ENCODE results near the gene SLC35F3. TPM values are rescaled to one million over a fixed set of nuclear protein-coding genes. Genes with fewer than 3 reads are reported as not detected.

SLC35F3 gene
- total RNA-seq, 5 donors from 2014 or later (not counting 1 experiment from before 2014, with no cell fraction given) = 0.19 to 4.6 (median 1.3) TPM; not detected in 1

DNA sequence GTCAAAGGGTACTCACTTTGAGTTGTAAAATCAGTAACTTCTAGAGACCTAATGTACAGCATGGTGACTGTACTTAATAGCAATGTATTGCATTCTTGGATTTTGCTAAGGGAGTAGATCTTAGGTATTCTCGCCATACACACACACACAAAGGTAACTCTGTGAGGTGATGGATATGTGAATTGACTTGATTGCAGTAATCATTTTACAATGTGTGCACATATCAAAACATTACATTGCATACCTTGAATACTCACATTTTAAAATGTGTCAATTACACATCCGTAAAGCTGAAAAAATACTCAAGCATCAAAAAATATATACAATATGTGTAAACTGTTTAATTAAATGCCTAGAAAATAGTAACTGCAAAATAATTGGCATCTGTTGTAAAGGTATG, 86.0 kb downstream of the SLC35F3 start:
- no peak for DNase-seq
- H3K9me3 Mint-ChIP-seq = no peaks in the 10 kb centered on the region
- Histone ChIP-seq H3K4me1 (ENCODE audit: control insufficient read depth in 1 of 2, extremely low read depth in 1 of 2, insufficient read depth in 2 of 2, low read length in 2 of 2) (no peaks in the 10 kb centered on the region), H3K27me3 (replicated peaks in 1 of 2; ENCODE audit: control insufficient read depth in 2 of 2, extremely low read depth in 1 of 2, insufficient read depth in 2 of 2, low read length in 1 of 2) (peaks cover 2 to 8% of the 10 kb centered on the region in 2 experiments), H3K27ac (ENCODE audit: low read length) (no peak overlapping the region), H3K9me3 (no peaks in the 10 kb centered on the region), H3K36me3 (ENCODE audit: control insufficient read depth in 2 of 2, extremely low read depth in 1 of 2, insufficient read depth in 1 of 2, low read length in 1 of 2) (no peaks in the 10 kb centered on the region), H3K4me3 (ENCODE audit: control insufficient read depth in 1 of 2, extremely low read depth in 1 of 2, low read length in 1 of 2) (no peak overlapping the region)
- ChIA-PET CTCF (no interaction called here), POLR2A (no interaction called here)
- no peak overlapping the region for H3K27ac Mint-ChIP-seq
- WGBS (ENCODE audit: insufficient coverage) = no CpG with 5 or more reads among the region's 2 CpGs
- H3K36me3 Mint-ChIP-seq = no peaks in the 10 kb centered on the region
- no peaks in the 10 kb centered on the region for H3K4me1 Mint-ChIP-seq
- no peak for ATAC-seq (replicated peaks in 1 of 4)
- no peak overlapping the region for H3K4me3 Mint-ChIP-seq
- H3K27me3 Mint-ChIP-seq = peaks cover 16 to 27% of the 10 kb centered on the region in 2 donors

DNA sequence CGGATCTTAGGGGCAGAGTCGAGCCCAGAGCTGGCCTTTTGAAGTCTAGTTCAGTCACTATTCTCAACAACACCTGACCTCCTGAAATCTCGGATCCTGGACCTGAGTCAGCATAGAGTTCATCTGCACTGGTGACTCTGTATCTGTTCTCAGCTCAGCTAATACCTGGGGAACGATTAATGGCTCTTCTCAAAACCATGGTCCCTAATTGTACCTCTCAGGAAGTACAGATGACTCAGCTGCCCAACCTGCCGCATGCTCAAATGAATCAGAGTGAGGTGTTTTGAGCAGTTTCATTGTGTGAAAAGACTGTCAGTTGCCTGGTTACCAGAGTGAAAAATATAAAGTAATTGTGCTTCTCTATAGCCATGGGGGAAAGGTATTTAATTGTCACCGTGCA, 89.2 kb downstream of the SLC35F3 start:
- Histone ChIP-seq H3K27ac (ENCODE audit: low read length) (no peak overlapping the region), H3K36me3 (ENCODE audit: control insufficient read depth in 2 of 2, extremely low read depth in 1 of 2, insufficient read depth in 1 of 2, low read length in 1 of 2) (no peaks in the 10 kb centered on the region), H3K4me1 (ENCODE audit: control insufficient read depth in 1 of 2, extremely low read depth in 1 of 2, insufficient read depth in 2 of 2, low read length in 2 of 2) (no peaks in the 10 kb centered on the region), H3K9me3 (no peaks in the 10 kb centered on the region), H3K4me3 (ENCODE audit: control insufficient read depth in 1 of 2, extremely low read depth in 1 of 2, low read length in 1 of 2) (no peak overlapping the region), H3K27me3 (replicated peaks in 1 of 2; ENCODE audit: control insufficient read depth in 2 of 2, extremely low read depth in 1 of 2, insufficient read depth in 2 of 2, low read length in 1 of 2) (peaks cover 0 to 3% of the 10 kb centered on the region in 2 experiments)
- Mint-ChIP-seq H3K4me1 (no peaks in the 10 kb centered on the region), H3K27ac (no peak overlapping the region), H3K36me3 (no peaks in the 10 kb centered on the region), H3K27me3 (peaks cover 12 to 26% of the 10 kb centered on the region in 2 donors), H3K9me3 (no peaks in the 10 kb centered on the region), H3K4me3 (no peak overlapping the region)
- WGBS (ENCODE audit: insufficient coverage) = 36% methylated on average over 5 of the region's 6 CpGs
- no peak for ATAC-seq (replicated peaks in 1 of 4)
- DNase-seq = no peak
- CTCF ChIA-PET = no interaction called here
- POLR2A ChIA-PET = no interaction called here

DNA sequence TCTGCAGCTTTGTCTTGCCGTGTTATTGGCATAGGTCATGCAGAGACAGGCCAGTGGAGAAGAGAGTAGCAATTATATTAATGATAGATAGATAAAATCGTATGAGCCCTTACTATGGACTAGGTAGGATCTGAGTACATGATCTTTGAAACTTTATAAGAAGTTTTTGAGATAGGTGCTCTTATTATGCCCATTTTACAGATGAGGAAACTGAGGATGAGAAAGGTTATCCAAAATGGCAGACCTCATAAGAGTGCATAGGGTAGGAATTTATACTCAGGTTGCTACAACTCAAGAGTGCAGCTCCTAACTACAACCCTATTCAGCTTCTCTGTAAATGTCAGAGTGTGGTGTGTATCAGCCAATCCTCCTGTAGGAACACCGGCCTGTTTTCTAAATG, 89.6 kb downstream of the SLC35F3 start:
- Histone ChIP-seq H3K27me3 (replicated peaks in 1 of 2; ENCODE audit: control insufficient read depth in 2 of 2, extremely low read depth in 1 of 2, insufficient read depth in 2 of 2, low read length in 1 of 2) (peaks cover 0 to 3% of the 10 kb centered on the region in 2 experiments), H3K4me1 (ENCODE audit: control insufficient read depth in 1 of 2, extremely low read depth in 1 of 2, insufficient read depth in 2 of 2, low read length in 2 of 2) (no peaks in the 10 kb centered on the region), H3K9me3 (no peaks in the 10 kb centered on the region), H3K27ac (ENCODE audit: low read length) (no peak overlapping the region), H3K4me3 (ENCODE audit: control insufficient read depth in 1 of 2, extremely low read depth in 1 of 2, low read length in 1 of 2) (no peak overlapping the region), H3K36me3 (ENCODE audit: control insufficient read depth in 2 of 2, extremely low read depth in 1 of 2, insufficient read depth in 1 of 2, low read length in 1 of 2) (no peaks in the 10 kb centered on the region)
- Mint-ChIP-seq H3K27ac (no peak overlapping the region), H3K4me3 (no peak overlapping the region), H3K27me3 (peaks cover 12 to 27% of the 10 kb centered on the region in 2 donors), H3K36me3 (no peaks in the 10 kb centered on the region), H3K4me1 (no peaks in the 10 kb centered on the region), H3K9me3 (no peaks in the 10 kb centered on the region)
- CTCF ChIA-PET = no interaction called here
- ATAC-seq (replicated peaks in 1 of 4) (no peak), DNase-seq (no peak)
- WGBS (ENCODE audit: insufficient coverage) = 51% methylated on average over 2 of the region's 3 CpGs
- POLR2A ChIA-PET = interaction anchor here in 1 of 2 donors (0.6 kb wide), 1 partner anchor 56 kb away, joined by 4 read pairs; no protein-coding TSS in a partner anchor

DNA sequence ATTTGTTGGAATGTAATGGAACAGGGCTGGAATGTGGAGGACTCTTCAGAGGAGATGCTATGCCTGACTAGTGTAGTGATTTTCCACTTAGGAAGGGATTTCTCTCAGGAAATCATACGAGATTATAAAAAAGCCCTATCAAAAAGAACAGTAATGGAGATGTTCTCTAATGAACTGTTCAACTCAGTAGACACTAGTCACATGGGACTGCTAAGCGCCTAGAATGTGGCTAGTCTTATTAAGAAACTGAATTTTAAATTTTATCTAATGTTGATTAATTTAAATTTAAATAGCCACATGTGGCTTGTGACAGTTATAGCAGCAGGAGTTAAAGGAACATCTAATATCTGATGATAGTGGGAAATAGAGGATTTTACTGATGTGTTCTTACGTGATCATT, 94.0 kb downstream of the SLC35F3 start:
- no peaks in the 10 kb centered on the region for H3K4me1 Mint-ChIP-seq

DNA sequence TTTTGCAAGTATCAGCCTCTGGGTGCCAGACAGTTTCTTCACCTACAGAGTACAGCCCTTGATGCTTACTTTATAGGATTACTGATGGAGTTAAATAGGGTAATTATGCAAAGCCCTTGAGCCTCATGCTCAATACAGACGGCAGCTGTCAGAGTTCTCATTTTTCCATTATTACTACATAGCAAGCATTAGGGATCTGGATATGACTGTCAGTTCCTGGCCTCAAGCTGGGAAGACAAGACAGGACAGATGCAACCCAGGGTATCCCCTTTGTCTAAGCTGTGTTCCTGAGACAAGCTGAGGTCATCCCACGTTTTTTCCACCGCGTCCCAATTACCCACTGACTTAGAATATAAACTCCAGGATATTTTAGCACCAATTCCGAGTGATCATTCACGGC, 94.4 kb downstream of the SLC35F3 start:
- Histone ChIP-seq H3K27me3 (replicated peaks in 1 of 2; ENCODE audit: control insufficient read depth in 2 of 2, extremely low read depth in 1 of 2, insufficient read depth in 2 of 2, low read length in 1 of 2) (peaks cover 0 to 5% of the 10 kb centered on the region in 2 experiments), H3K9me3 (no peaks in the 10 kb centered on the region), H3K27ac (ENCODE audit: low read length) (no peak overlapping the region), H3K36me3 (ENCODE audit: control insufficient read depth in 2 of 2, extremely low read depth in 1 of 2, insufficient read depth in 1 of 2, low read length in 1 of 2) (no peaks in the 10 kb centered on the region), H3K4me1 (ENCODE audit: control insufficient read depth in 1 of 2, extremely low read depth in 1 of 2, insufficient read depth in 2 of 2, low read length in 2 of 2) (no peaks in the 10 kb centered on the region), H3K4me3 (ENCODE audit: control insufficient read depth in 1 of 2, extremely low read depth in 1 of 2, low read length in 1 of 2) (no peak overlapping the region)
- POLR2A ChIA-PET = no interaction called here
- no peak overlapping the region for H3K27ac Mint-ChIP-seq
- H3K27me3 Mint-ChIP-seq = peaks cover 16 to 22% of the 10 kb centered on the region in 2 donors
- DNase-seq = no peak
- H3K9me3 Mint-ChIP-seq = no peaks in the 10 kb centered on the region
- ATAC-seq (replicated peaks in 1 of 4) = no peak
- WGBS (ENCODE audit: insufficient coverage) = 87% methylated on average over 6 of the region's 6 CpGs
- no peaks in the 10 kb centered on the region for H3K4me1 Mint-ChIP-seq
- no peak overlapping the region for H3K4me3 Mint-ChIP-seq
- no peaks in the 10 kb centered on the region for H3K36me3 Mint-ChIP-seq
- CTCF ChIA-PET = no interaction called here

More for the DNA sequence above, 94.0 kb downstream of the SLC35F3 start:
- ATAC-seq (replicated peaks in 1 of 4) (no peak), DNase-seq (no peak)
- no peaks in the 10 kb centered on the region for H3K36me3 ChIP-seq (ENCODE audit: control insufficient read depth in 2 of 2, extremely low read depth in 1 of 2, insufficient read depth in 1 of 2, low read length in 1 of 2)
- Mint-ChIP-seq H3K9me3 (no peaks in the 10 kb centered on the region), H3K27ac (no peak overlapping the region), H3K4me3 (no peak overlapping the region), H3K27me3 (peaks cover 16 to 22% of the 10 kb centered on the region in 2 donors), H3K36me3 (no peaks in the 10 kb centered on the region)
- no peaks in the 10 kb centered on the region for H3K9me3 ChIP-seq
- no CpG with 5 or more reads among the region's 3 CpGs for WGBS (ENCODE audit: insufficient coverage)
- H3K4me3 ChIP-seq (ENCODE audit: control insufficient read depth in 1 of 2, extremely low read depth in 1 of 2, low read length in 1 of 2) = no peak overlapping the region
- H3K27ac ChIP-seq (ENCODE audit: low read length) = no peak overlapping the region
- CTCF ChIA-PET = no interaction called here
- peaks cover 0 to 5% of the 10 kb centered on the region in 2 experiments for H3K27me3 ChIP-seq (replicated peaks in 1 of 2; ENCODE audit: control insufficient read depth in 2 of 2, extremely low read depth in 1 of 2, insufficient read depth in 2 of 2, low read length in 1 of 2)
- POLR2A ChIA-PET = no interaction called here
- no peaks in the 10 kb centered on the region for H3K4me1 ChIP-seq (ENCODE audit: control insufficient read depth in 1 of 2, extremely low read depth in 1 of 2, insufficient read depth in 2 of 2, low read length in 2 of 2)

DNA sequence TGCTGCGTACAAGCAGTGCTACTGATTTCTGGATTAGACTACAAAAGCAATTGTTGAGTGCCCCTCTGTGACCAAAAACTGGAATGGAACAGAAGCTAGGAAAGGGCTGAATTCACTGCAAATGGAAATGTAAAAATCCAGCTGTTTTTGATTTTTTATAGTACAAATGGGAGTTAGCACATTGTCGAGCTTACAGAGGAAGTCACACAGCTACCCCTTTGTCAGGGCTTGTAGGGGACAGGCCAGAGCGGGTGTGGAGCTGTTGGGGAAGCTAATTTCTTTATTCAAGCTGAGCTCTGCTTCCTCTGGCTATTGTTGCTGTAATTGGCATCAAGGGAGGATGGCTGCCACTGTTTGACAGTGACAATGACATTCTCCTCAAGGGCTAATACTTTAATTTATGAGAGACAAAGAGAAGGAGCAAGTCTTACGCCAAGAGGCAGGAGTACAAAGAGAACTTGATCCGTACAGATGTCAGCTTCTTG, 96.1 kb downstream of the SLC35F3 start:
- Mint-ChIP-seq H3K27me3 (peaks cover 21 to 26% of the 10 kb centered on the region in 2 donors), H3K4me3 (no peak overlapping the region), H3K4me1 (no peaks in the 10 kb centered on the region), H3K9me3 (no peaks in the 10 kb centered on the region), H3K27ac (no peak overlapping the region), H3K36me3 (no peaks in the 10 kb centered on the region)
- ChIA-PET POLR2A (interaction anchor here in 1 of 2 donors (0.6 to 1.0 kb wide), 2 partner anchors 9 to 34 kb away, joined by 3 read pairs; no protein-coding TSS in a partner anchor), CTCF (no interaction called here)
- 71% methylated on average over 5 of the region's 5 CpGs for WGBS (ENCODE audit: insufficient coverage)
- ATAC-seq (replicated peaks in 1 of 4) (no peak), DNase-seq (no peak)
- Histone ChIP-seq H3K9me3 (no peaks in the 10 kb centered on the region), H3K27ac (ENCODE audit: low read length) (no peak overlapping the region), H3K4me3 (ENCODE audit: control insufficient read depth in 1 of 2, extremely low read depth in 1 of 2, low read length in 1 of 2) (no peak overlapping the region), H3K36me3 (ENCODE audit: control insufficient read depth in 2 of 2, extremely low read depth in 1 of 2, insufficient read depth in 1 of 2, low read length in 1 of 2) (no peaks in the 10 kb centered on the region), H3K4me1 (ENCODE audit: control insufficient read depth in 1 of 2, extremely low read depth in 1 of 2, insufficient read depth in 2 of 2, low read length in 2 of 2) (no peaks in the 10 kb centered on the region), H3K27me3 (replicated peaks in 1 of 2; ENCODE audit: control insufficient read depth in 2 of 2, extremely low read depth in 1 of 2, insufficient read depth in 2 of 2, low read length in 1 of 2) (peaks cover 0 to 5% of the 10 kb centered on the region in 2 experiments)

DNA sequence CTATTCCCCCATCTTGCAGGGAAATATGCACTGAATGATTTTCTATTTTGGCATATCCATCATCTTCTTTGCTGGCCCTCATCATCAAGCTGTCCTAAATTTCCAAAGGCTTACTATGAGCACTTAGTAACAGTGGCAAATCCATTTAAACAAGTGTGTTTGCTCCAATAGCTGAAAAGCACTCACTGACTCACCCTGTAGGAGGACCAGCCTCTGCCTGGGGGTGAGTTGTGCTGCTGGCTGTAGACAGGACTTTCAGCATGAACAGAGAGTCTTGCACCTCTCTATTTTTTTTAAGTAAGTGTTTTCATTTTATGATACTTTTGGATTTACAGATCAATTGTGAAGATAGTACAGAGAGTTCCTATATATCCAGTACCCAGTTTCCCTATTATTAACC, 97.3 kb downstream of the SLC35F3 start:
- ChIA-PET POLR2A (no interaction called here), CTCF (no interaction called here)
- Histone ChIP-seq H3K27me3 (replicated peaks in 1 of 2; ENCODE audit: control insufficient read depth in 2 of 2, extremely low read depth in 1 of 2, insufficient read depth in 2 of 2, low read length in 1 of 2) (peaks cover 0 to 5% of the 10 kb centered on the region in 2 experiments), H3K9me3 (no peaks in the 10 kb centered on the region), H3K4me3 (ENCODE audit: control insufficient read depth in 1 of 2, extremely low read depth in 1 of 2, low read length in 1 of 2) (no peak overlapping the region), H3K27ac (ENCODE audit: low read length) (no peak overlapping the region), H3K36me3 (ENCODE audit: control insufficient read depth in 2 of 2, extremely low read depth in 1 of 2, insufficient read depth in 1 of 2, low read length in 1 of 2) (no peaks in the 10 kb centered on the region), H3K4me1 (ENCODE audit: control insufficient read depth in 1 of 2, extremely low read depth in 1 of 2, insufficient read depth in 2 of 2, low read length in 2 of 2) (no peaks in the 10 kb centered on the region)
- no peaks in the 10 kb centered on the region for H3K36me3 Mint-ChIP-seq
- H3K27me3 Mint-ChIP-seq = peaks cover 29 to 31% of the 10 kb centered on the region in 2 donors
- ATAC-seq (replicated peaks in 1 of 4) (no peak), DNase-seq (no peak)
- no peak overlapping the region for H3K27ac Mint-ChIP-seq
- no peaks in the 10 kb centered on the region for H3K9me3 Mint-ChIP-seq
- no peak overlapping the region for H3K4me3 Mint-ChIP-seq
- no peaks in the 10 kb centered on the region for H3K4me1 Mint-ChIP-seq
